CD4-positive, alpha-beta T cell (primary cell): ENCODE results near the gene BTG2. TPM values are rescaled to one million over a fixed set of nuclear protein-coding genes. Genes with fewer than 3 reads are reported as not detected.

ENCODE experiments used
- ATAC-seq: fragments of 200-7000 bp; cut with Tn5 transposase; one replicate; pipeline ENCODE4 v1.10.0; 2022; ENCODE audit warnings: mild to moderate bottlenecking; ENCODE audit not compliant: poor library complexity
- CTCF ChIA-PET: fragments of 350-600 bp; sonication (Branson Sonifier 250); formaldehyde crosslinking; loops from one replicate; lab custom pipeline; 2021; ENCODE audit warnings: antibody characterized with exemption, inconsistent platforms; lab: Charles Lee
- POLR2A ChIA-PET: fragments of 350-600 bp; sonication (Branson Sonifier 250); formaldehyde crosslinking; loops from one replicate; lab custom pipeline; 2021; ENCODE audit warnings: antibody characterized with exemption, inconsistent platforms; lab: Charles Lee
- DNase-seq, 14 experiments: peaks; one replicate each; pipeline ENCODE4 v3.0.0-alpha.2; 2013 to 2020; ENCODE audit warnings: mixed read lengths in 2 of 14
- H3K27ac ChIP-seq, 2 donors: one replicate each; pipeline versions ENCODE4 v1.5.1 to v1.7.0; 2013; ENCODE audit warnings: low read length in 2 of 2, low read depth in 1 of 2, mild to moderate bottlenecking in 1 of 2
- H3K27me3 ChIP-seq, 2 experiments: 1 replicate in 1 of 2; 2 replicates in 1 of 2; pipeline versions ENCODE4 v1.6.1 to v1.7.0; 2013; ENCODE audit warnings: low read length in 2 of 2, control low read depth in 1 of 2, mild to moderate bottlenecking in 1 of 2, moderate library complexity in 1 of 2; ENCODE audit not compliant: insufficient read depth in 2 of 2, control insufficient read depth in 1 of 2
- H3K36me3 ChIP-seq: one replicate; pipeline ENCODE4 v1.6.1; 2013; ENCODE audit warnings: low read length, control low read depth; ENCODE audit not compliant: insufficient read depth
- H3K4me1 ChIP-seq: one replicate; pipeline ENCODE4 v1.6.1; 2013; ENCODE audit warnings: low read length, control low read depth; ENCODE audit not compliant: insufficient read depth
- H3K4me3 ChIP-seq: one replicate; pipeline ENCODE4 v1.5.1; 2013; ENCODE audit warnings: mild to moderate bottlenecking, low read length, moderate library complexity
- H3K9me3 ChIP-seq, 2 experiments: 1 replicate in 1 of 2; 2 replicates in 1 of 2; pipeline versions ENCODE4 v1.6.1 to v1.7.0; 2013; ENCODE audit warnings: low read length in 2 of 2, mild to moderate bottlenecking in 2 of 2, control low read depth in 1 of 2, moderate library complexity in 1 of 2; ENCODE audit not compliant: control insufficient read depth in 1 of 2, insufficient read depth in 1 of 2
- H3K27ac Mint-ChIP-seq: one replicate; pipeline ENCODE4 v1.8.0; 2020; ENCODE audit warnings: mixed read lengths
- H3K27me3 Mint-ChIP-seq: one replicate; pipeline ENCODE4 v1.8.0; 2021; ENCODE audit warnings: mixed read lengths
- H3K36me3 Mint-ChIP-seq: one replicate; pipeline ENCODE4 v1.8.0; 2021; ENCODE audit warnings: low read depth, mixed read lengths
- H3K4me1 Mint-ChIP-seq: one replicate; pipeline ENCODE4 v1.8.0; 2021; ENCODE audit warnings: low read depth, mixed read lengths
- H3K4me3 Mint-ChIP-seq: one replicate; pipeline ENCODE4 v1.8.0; 2020; ENCODE audit warnings: mild to moderate bottlenecking, mixed read lengths
- H3K9me3 Mint-ChIP-seq: one replicate; pipeline ENCODE4 v1.8.0; 2020; ENCODE audit warnings: mixed read lengths
- intact Hi-C, 2 experiments: fragments of 100-400 bp; cut with DNase I in 1 of 2; cut with micrococcal nuclease in 1 of 2; formaldehyde crosslinking; loops; one replicate each; pipeline versions ENCODE4 v1.15.1 to v1.9.0; 2023 to 2025; cut with DNase I, micrococcal nuclease
- total RNA-seq, 174 experiments: library from RNA in 2 of 174; stranded (reverse) in 2 of 174; gene quantifications; one replicate each; pipeline ENCODE4 v1.2.3 and lab custom pipeline; 2021 to 2026
- TF ChIP-seq, protein P1 (sequence below): fragments of 200-600 bp; IDR thresholded peaks from one replicate; pipeline ENCODE4 v1.8.0; 2022; ENCODE audit warnings: antibody characterized with exemption, mild to moderate bottlenecking

BTG2 gene
- total RNA-seq, 2 experiments from 2014 or later, result 802 to 849 TPM

DNA sequence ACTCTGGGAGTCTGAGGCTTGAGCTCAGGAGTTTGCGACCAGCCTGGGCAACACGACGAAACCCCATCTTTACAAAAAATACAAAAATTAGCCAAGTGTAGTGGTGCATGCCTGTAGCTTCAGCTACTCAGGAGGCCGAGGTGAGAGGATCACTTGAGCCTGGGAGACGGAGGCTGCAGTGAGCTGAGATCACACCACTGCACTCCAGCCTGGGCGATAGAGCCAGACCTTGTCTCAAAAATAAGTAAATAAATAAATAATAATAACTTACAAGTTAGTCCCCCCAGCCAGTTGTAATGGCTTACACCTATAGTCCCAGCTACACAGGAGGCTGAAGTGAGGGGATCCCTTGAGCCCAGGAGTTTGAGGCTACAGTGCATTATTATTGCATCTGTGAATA, 21.7 kb upstream of the BTG2 start:
- H3K4me1 ChIP-seq, result peaks cover 39% of the 10 kb centered on the region
- no peaks in the 10 kb centered on the region for H3K9me3 Mint-ChIP-seq
- intact Hi-C loops, result no loop called here
- no peak overlapping the region for H3K4me3 ChIP-seq
- H3K9me3 ChIP-seq, result no peaks in the 10 kb centered on the region
- TF ChIP-seq, protein P1, sequence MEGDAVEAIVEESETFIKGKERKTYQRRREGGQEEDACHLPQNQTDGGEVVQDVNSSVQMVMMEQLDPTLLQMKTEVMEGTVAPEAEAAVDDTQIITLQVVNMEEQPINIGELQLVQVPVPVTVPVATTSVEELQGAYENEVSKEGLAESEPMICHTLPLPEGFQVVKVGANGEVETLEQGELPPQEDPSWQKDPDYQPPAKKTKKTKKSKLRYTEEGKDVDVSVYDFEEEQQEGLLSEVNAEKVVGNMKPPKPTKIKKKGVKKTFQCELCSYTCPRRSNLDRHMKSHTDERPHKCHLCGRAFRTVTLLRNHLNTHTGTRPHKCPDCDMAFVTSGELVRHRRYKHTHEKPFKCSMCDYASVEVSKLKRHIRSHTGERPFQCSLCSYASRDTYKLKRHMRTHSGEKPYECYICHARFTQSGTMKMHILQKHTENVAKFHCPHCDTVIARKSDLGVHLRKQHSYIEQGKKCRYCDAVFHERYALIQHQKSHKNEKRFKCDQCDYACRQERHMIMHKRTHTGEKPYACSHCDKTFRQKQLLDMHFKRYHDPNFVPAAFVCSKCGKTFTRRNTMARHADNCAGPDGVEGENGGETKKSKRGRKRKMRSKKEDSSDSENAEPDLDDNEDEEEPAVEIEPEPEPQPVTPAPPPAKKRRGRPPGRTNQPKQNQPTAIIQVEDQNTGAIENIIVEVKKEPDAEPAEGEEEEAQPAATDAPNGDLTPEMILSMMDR, result no peak
- ATAC-seq (no peak), DNase-seq (no peak)
- H3K27me3 Mint-ChIP-seq, result no peaks in the 10 kb centered on the region
- no peak overlapping the region for H3K27ac Mint-ChIP-seq
- CTCF ChIA-PET, result interaction anchor here (1.0 to 8.7 kb wide), 3 partner anchors 11 to 44 kb away, joined by 3 to 60 read pairs (median 4); no protein-coding TSS in a partner anchor
- H3K4me1 Mint-ChIP-seq, result peaks cover 55% of the 10 kb centered on the region
- no peak overlapping the region for H3K4me3 Mint-ChIP-seq
- H3K27ac ChIP-seq, result no peak overlapping the region
- H3K27me3 ChIP-seq, result no peaks in the 10 kb centered on the region
- no peaks in the 10 kb centered on the region for H3K36me3 Mint-ChIP-seq
- no peaks in the 10 kb centered on the region for H3K36me3 ChIP-seq
- POLR2A ChIA-PET, result interaction anchor here (13.2 to 17.7 kb wide), 2 partner anchors 26 to 41 kb away, joined by 290 to 514 read pairs; partner anchors contain the start of gene BTG2

DNA sequence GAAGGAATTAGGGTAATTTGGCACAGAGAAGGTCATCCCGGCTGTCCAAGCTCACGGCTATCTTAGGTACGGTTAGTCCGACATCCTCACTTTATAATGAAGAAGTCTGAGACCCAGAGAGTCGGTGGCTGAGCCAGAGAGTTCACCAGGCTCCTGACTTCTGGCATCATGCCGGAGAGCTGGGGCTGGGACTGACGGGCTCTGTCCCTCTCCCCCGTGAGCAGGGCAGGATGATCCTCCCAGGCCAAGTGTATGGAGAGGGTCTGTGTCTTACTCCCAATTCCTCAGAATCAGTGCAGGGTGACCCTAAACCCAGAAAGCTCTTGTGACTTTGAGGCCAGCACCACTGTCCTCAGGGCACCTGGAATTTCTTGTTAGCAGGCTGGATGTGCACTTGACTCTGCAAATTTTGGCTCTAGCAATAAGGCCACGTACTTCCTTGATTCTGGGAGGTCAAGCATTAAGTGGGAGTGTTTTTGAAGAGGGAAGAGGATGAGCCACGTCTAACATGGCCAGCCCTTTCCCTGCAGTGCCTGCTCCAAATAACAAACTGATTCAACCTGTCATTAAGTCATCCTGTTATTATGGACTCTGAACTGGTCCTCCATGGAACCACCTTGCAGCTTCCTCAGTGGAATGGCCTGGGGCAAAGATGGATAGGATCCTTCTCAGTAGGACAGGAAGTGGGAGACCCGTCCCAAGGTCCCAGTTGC, 20.8 kb upstream of the BTG2 start:
- no peak overlapping the region for H3K27ac Mint-ChIP-seq
- POLR2A ChIA-PET, result interaction anchor here (0.6 to 17.7 kb wide), 4 partner anchors 8 to 54 kb away, joined by 3 to 514 read pairs (median 180); partner anchors contain the start of gene BTG2
- H3K9me3 Mint-ChIP-seq, result no peaks in the 10 kb centered on the region
- H3K4me1 ChIP-seq, result peaks cover 45% of the 10 kb centered on the region
- no peak overlapping the region for H3K4me3 Mint-ChIP-seq
- TF ChIP-seq, protein P1, result no peak
- no peak overlapping the region for H3K27ac ChIP-seq
- CTCF ChIA-PET, result interaction anchor here (1.4 kb wide), 1 partner anchor 43 kb away, joined by 4 read pairs; no protein-coding TSS in a partner anchor
- intact Hi-C loops, result no loop called here
- no peaks in the 10 kb centered on the region for H3K9me3 ChIP-seq
- no peak for ATAC-seq
- no peak for DNase-seq
- no peaks in the 10 kb centered on the region for H3K36me3 ChIP-seq
- H3K36me3 Mint-ChIP-seq, result peaks cover 4% of the 10 kb centered on the region
- H3K27me3 Mint-ChIP-seq, result no peaks in the 10 kb centered on the region
- peaks cover 59% of the 10 kb centered on the region for H3K4me1 Mint-ChIP-seq
- no peak overlapping the region for H3K4me3 ChIP-seq
- no peaks in the 10 kb centered on the region for H3K27me3 ChIP-seq

DNA sequence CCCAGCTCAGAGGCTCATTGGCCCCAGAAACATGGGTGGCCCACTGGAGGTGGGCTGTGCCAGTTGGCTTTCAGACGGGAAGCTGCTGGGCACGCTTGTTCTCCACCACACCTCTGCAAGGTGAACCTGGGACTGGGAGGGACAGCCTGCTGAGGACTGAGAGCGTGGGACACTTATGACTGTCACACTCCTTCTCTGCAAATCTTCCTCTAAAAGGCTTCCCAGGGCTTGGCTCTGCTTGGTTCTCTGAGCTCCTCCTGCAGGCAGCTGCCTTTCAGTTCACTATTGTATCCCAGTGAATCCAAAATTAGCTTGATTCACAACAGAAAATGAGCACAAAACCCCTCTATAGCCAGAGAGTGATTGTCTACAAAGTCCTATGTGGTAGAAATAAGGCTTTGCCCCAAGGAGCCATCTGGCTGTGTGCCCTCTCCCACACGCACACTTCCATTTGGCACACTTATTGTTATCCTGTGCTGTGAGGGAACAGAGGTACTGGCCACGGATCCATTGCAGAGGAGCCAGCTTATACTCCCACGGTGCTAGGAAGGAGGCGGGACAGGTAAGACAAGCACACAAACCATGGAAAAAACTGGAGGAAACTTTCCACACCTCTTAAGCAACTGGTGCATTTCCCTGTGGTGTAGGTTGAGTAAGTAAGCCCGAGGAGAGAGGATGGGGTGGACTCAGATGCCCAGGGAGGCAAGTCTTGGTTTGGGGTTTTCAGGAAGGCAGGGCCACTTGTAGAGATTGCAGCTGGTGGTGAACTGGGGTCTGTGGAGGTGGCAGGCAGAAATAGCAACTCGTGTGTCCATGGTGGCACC, 18.9 kb upstream of the BTG2 start:
- H3K27me3 Mint-ChIP-seq, result no peaks in the 10 kb centered on the region
- ATAC-seq, result no peak
- CTCF ChIA-PET, result interaction anchor here (0.5 to 5.3 kb wide), 7 partner anchors 13 to 1367 kb away, joined by 3 to 32 read pairs (median 7); no protein-coding TSS in a partner anchor

More for the DNA sequence above, 18.9 kb upstream of the BTG2 start:
- TF ChIP-seq, protein P1, result no peak
- H3K27ac ChIP-seq, result peak overlapping the region; percentile 99
- Mint-ChIP-seq H3K4me3 (peak overlapping the region; percentile 79), H3K9me3 (no peaks in the 10 kb centered on the region), H3K4me1 (peaks cover 71% of the 10 kb centered on the region), H3K27ac (peak overlapping the region; percentile 100), H3K36me3 (peaks cover 8% of the 10 kb centered on the region)
- peak in 2 of 14 experiments; percentile 53 to 57 for DNase-seq
- peaks cover 63% of the 10 kb centered on the region for H3K4me1 ChIP-seq
- intact Hi-C loops, result loop anchor here in 1 of 2 experiments (1.0 kb wide), 1 partner anchor 13 kb away; no protein-coding TSS in a partner anchor
- H3K4me3 ChIP-seq, result peak overlapping the region; percentile 17
- H3K9me3 ChIP-seq, result no peaks in the 10 kb centered on the region
- no peaks in the 10 kb centered on the region for H3K36me3 ChIP-seq
- no peaks in the 10 kb centered on the region for H3K27me3 ChIP-seq
- POLR2A ChIA-PET, result interaction anchor here (0.7 to 13.2 kb wide), 7 partner anchors 8 to 52 kb away, joined by 3 to 569 read pairs (median 87); partner anchors contain the start of gene BTG2
